Measurements from ENCODE around the gene TRPM1. TPM values are rescaled to one million over a fixed set of nuclear protein-coding genes. Genes with fewer than 3 reads are reported as not detected.

Gene TRPM1
- total and polyA plus RNA-seq, 7 experiments from 2014 or later, result not detected

- peaks cover 0 to 1% (median 0%) of the 10 kb centered on the region in 11 donors for H3K9me3 Mint-ChIP-seq
- DNase-seq (no peak), ATAC-seq (no peak)
- no peaks in the 10 kb centered on the region for H3K9me3 ChIP-seq (ENCODE audit: control insufficient read depth in 2 of 3, low read length in 3 of 3)
- H3K27me3 ChIP-seq (ENCODE audit: control insufficient read depth in 2 of 2, insufficient read depth in 2 of 2, low read length in 2 of 2), result no peaks in the 10 kb centered on the region
- H3K4me3 Mint-ChIP-seq, result no peak overlapping the region
- H3K27ac ChIP-seq (ENCODE audit: low read depth, low read length), result no peak overlapping the region
- no peaks in the 10 kb centered on the region for H3K36me3 Mint-ChIP-seq
- H3K27ac Mint-ChIP-seq, result no peak overlapping the region
- H3K4me1 Mint-ChIP-seq, result peaks cover 0 to 4% (median 0%) of the 10 kb centered on the region in 7 donors
- H3K4me1 ChIP-seq (ENCODE audit: control insufficient read depth in 2 of 2, insufficient read depth in 2 of 2, low read length in 2 of 2), result no peaks in the 10 kb centered on the region
- peaks cover 0 to 3% (median 0%) of the 10 kb centered on the region in 5 donors for H3K27me3 Mint-ChIP-seq
- no peak overlapping the region for H3K4me3 ChIP-seq (ENCODE audit: low read length)
- no peaks in the 10 kb centered on the region for H3K36me3 ChIP-seq (ENCODE audit: control insufficient read depth in 2 of 3, insufficient read depth in 3 of 3, low read length in 3 of 3)
- intact Hi-C loops (cut with micrococcal nuclease), result no loop called here
- ChIA-PET POLR2A (no interaction called here), CTCF (no interaction called here)
These were observed 45.9 kb upstream of the TRPM1 start for GRCh38 chr15:31147456-31147855.

- no peaks in the 10 kb centered on the region for H3K27me3 ChIP-seq (ENCODE audit: control insufficient read depth in 2 of 2, insufficient read depth in 2 of 2, low read length in 2 of 2)
- H3K36me3 ChIP-seq (ENCODE audit: control insufficient read depth in 2 of 3, insufficient read depth in 3 of 3, low read length in 3 of 3), result no peaks in the 10 kb centered on the region
- H3K4me3 ChIP-seq (ENCODE audit: low read length), result no peak overlapping the region
- Mint-ChIP-seq H3K4me3 (no peak overlapping the region), H3K36me3 (no peaks in the 10 kb centered on the region), H3K27me3 (no peaks in the 10 kb centered on the region), H3K9me3 (peaks cover 0 to 1% (median 0%) of the 10 kb centered on the region in 11 donors), H3K27ac (no peak overlapping the region), H3K4me1 (peaks cover 0 to 4% (median 0%) of the 10 kb centered on the region in 7 donors)
- H3K9me3 ChIP-seq (ENCODE audit: control insufficient read depth in 2 of 3, low read length in 3 of 3), result no peaks in the 10 kb centered on the region
- intact Hi-C loops (cut with micrococcal nuclease), result no loop called here
- no peak overlapping the region for H3K27ac ChIP-seq (ENCODE audit: low read depth, low read length)
- ChIA-PET POLR2A (no interaction called here), CTCF (no interaction called here)
- ATAC-seq, result no peak
- no peaks in the 10 kb centered on the region for H3K4me1 ChIP-seq (ENCODE audit: control insufficient read depth in 2 of 2, insufficient read depth in 2 of 2, low read length in 2 of 2)
- no peak for DNase-seq
These were observed 43.9 kb upstream of the TRPM1 start for GRCh38 chr15:31145271-31145911.

DNA sequence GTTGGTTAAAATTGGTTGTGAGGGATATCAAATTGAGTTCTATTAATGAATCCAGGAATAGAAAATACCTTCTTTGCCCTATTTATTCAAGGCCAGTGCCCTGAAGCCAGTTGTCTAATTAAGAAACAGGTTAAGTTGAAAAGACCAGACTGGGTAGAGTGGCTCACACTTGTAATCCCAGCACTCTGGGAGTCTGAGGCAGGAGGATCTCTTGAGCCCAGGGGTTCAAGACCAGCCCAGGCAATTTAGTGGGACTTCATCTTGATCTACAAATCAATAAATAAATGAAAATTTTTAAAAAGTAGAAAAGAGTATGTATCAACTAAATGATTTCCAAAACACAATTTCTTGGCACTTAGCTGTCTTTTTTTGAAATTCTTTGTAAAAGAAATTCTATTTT is 40.3 kb upstream of the TRPM1 start:
- H3K9me3 ChIP-seq (ENCODE audit: control insufficient read depth in 2 of 3, low read length in 3 of 3), result no peaks in the 10 kb centered on the region
- no peaks in the 10 kb centered on the region for H3K27me3 ChIP-seq (ENCODE audit: control insufficient read depth in 2 of 2, insufficient read depth in 2 of 2, low read length in 2 of 2)
- Mint-ChIP-seq H3K36me3 (no peaks in the 10 kb centered on the region), H3K4me3 (no peak overlapping the region), H3K4me1 (peaks cover 0 to 1% (median 0%) of the 10 kb centered on the region in 7 donors), H3K27ac (no peak overlapping the region), H3K9me3 (peaks cover 0 to 1% (median 0%) of the 10 kb centered on the region in 11 donors), H3K27me3 (peaks cover 0 to 4% (median 0%) of the 10 kb centered on the region in 5 donors)
- no peak for DNase-seq
- H3K36me3 ChIP-seq (ENCODE audit: control insufficient read depth in 2 of 3, insufficient read depth in 3 of 3, low read length in 3 of 3), result no peaks in the 10 kb centered on the region
- H3K4me3 ChIP-seq (ENCODE audit: low read length), result no peak overlapping the region
- POLR2A ChIA-PET, result no interaction called here
- CTCF ChIA-PET, result no interaction called here
- H3K27ac ChIP-seq (ENCODE audit: low read depth, low read length), result no peak overlapping the region
- ATAC-seq, result no peak
- intact Hi-C loops (cut with micrococcal nuclease), result no loop called here
- H3K4me1 ChIP-seq (ENCODE audit: control insufficient read depth in 2 of 2, insufficient read depth in 2 of 2, low read length in 2 of 2), result no peaks in the 10 kb centered on the region

- Mint-ChIP-seq H3K27ac (no peak overlapping the region), H3K9me3 (no peaks in the 10 kb centered on the region), H3K36me3 (peaks cover 0 to 3% (median 0%) of the 10 kb centered on the region in 5 donors), H3K27me3 (peaks cover 0 to 14% (median 0%) of the 10 kb centered on the region in 5 donors), H3K4me1 (peaks cover 0 to 6% (median 0%) of the 10 kb centered on the region in 7 donors), H3K4me3 (no peak overlapping the region)
- intact Hi-C loops (cut with micrococcal nuclease), result no loop called here
- no peak overlapping the region for H3K27ac ChIP-seq (ENCODE audit: low read depth, low read length)
- no peaks in the 10 kb centered on the region for H3K9me3 ChIP-seq (ENCODE audit: control insufficient read depth in 2 of 3, low read length in 3 of 3)
- no peaks in the 10 kb centered on the region for H3K4me1 ChIP-seq (ENCODE audit: control insufficient read depth in 2 of 2, insufficient read depth in 2 of 2, low read length in 2 of 2)
- H3K27me3 ChIP-seq (ENCODE audit: control insufficient read depth in 2 of 2, insufficient read depth in 2 of 2, low read length in 2 of 2), result no peaks in the 10 kb centered on the region
- H3K36me3 ChIP-seq (ENCODE audit: control insufficient read depth in 2 of 3, insufficient read depth in 3 of 3, low read length in 3 of 3), result no peaks in the 10 kb centered on the region
- no peak overlapping the region for H3K4me3 ChIP-seq (ENCODE audit: low read length)
- POLR2A ChIA-PET, result no interaction called here
- CTCF ChIA-PET, result no interaction called here
- no peak for ATAC-seq
- DNase-seq, result no peak
These were observed 35.2 kb upstream of the TRPM1 start for GRCh38 chr15:31136607-31137328.

DNA sequence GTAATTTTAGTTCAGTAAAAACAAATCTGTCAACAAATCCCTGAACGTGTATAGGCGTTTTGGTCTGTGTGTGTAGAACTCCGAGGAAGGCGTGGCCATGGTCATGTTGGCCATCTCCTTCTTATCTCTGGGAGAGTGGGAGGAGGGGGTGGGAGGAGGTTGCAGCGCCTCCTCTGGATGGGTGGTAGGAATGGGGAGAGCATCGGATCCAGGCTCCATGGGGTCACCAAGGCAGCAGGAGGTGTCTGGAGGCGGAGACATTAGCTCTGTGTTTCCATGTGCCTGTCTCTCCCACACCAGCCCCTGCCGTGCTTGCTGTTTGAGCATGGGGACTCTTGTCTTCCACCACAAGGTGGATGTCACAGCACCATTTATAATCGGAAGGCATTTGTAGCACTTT is 34.5 kb upstream of the TRPM1 start:
- POLR2A ChIA-PET, result no interaction called here
- Histone ChIP-seq H3K27me3 (ENCODE audit: control insufficient read depth in 2 of 2, insufficient read depth in 2 of 2, low read length in 2 of 2) (no peaks in the 10 kb centered on the region), H3K4me1 (ENCODE audit: control insufficient read depth in 2 of 2, insufficient read depth in 2 of 2, low read length in 2 of 2) (no peaks in the 10 kb centered on the region), H3K36me3 (ENCODE audit: control insufficient read depth in 2 of 3, insufficient read depth in 3 of 3, low read length in 3 of 3) (no peaks in the 10 kb centered on the region), H3K9me3 (ENCODE audit: control insufficient read depth in 2 of 3, low read length in 3 of 3) (no peaks in the 10 kb centered on the region), H3K27ac (ENCODE audit: low read depth, low read length) (no peak overlapping the region), H3K4me3 (ENCODE audit: low read length) (no peak overlapping the region)
- Mint-ChIP-seq H3K27me3 (peaks cover 0 to 14% (median 0%) of the 10 kb centered on the region in 5 donors), H3K9me3 (no peaks in the 10 kb centered on the region), H3K27ac (no peak overlapping the region), H3K36me3 (peaks cover 0 to 3% (median 0%) of the 10 kb centered on the region in 5 donors), H3K4me1 (peaks cover 0 to 10% (median 0%) of the 10 kb centered on the region in 7 donors), H3K4me3 (no peak overlapping the region)
- CTCF ChIA-PET, result no interaction called here
- intact Hi-C loops (cut with micrococcal nuclease), result no loop called here
- ATAC-seq (no peak), DNase-seq (no peak)

DNA sequence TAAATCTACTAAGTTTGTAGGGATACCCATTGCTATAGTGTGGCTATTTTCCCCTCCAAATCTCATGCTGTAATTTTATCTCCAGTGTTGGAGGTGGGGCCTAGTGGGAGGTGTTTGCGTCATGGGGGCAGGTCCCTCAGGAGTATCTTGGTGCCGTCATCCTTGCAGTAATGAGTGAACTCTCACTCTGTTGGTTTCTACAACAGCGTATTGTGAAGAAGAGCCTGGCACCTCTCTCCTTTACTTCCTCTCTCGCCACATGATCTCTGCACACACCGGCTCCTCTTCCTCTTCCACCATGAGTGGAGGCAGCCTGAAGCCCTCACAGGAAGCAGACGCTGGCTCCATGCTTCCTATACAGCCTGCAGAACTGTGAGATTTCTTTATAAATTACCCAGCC is 34.0 kb upstream of the TRPM1 start:
- no peaks in the 10 kb centered on the region for H3K9me3 ChIP-seq (ENCODE audit: control insufficient read depth in 2 of 3, low read length in 3 of 3)
- no peaks in the 10 kb centered on the region for H3K27me3 ChIP-seq (ENCODE audit: control insufficient read depth in 2 of 2, insufficient read depth in 2 of 2, low read length in 2 of 2)
- intact Hi-C loops (cut with micrococcal nuclease), result no loop called here
- peaks cover 0 to 14% (median 0%) of the 10 kb centered on the region in 5 donors for H3K27me3 Mint-ChIP-seq
- H3K36me3 ChIP-seq (ENCODE audit: control insufficient read depth in 2 of 3, insufficient read depth in 3 of 3, low read length in 3 of 3), result no peaks in the 10 kb centered on the region
- CTCF ChIA-PET, result no interaction called here
- H3K4me3 ChIP-seq (ENCODE audit: low read length), result no peak overlapping the region
- H3K27ac ChIP-seq (ENCODE audit: low read depth, low read length), result no peak overlapping the region
- H3K9me3 Mint-ChIP-seq, result no peaks in the 10 kb centered on the region
- no peaks in the 10 kb centered on the region for H3K4me1 ChIP-seq (ENCODE audit: control insufficient read depth in 2 of 2, insufficient read depth in 2 of 2, low read length in 2 of 2)
- POLR2A ChIA-PET, result no interaction called here
- no peak overlapping the region for H3K4me3 Mint-ChIP-seq
- no peak for DNase-seq
- H3K27ac Mint-ChIP-seq, result no peak overlapping the region
- peaks cover 0 to 3% (median 0%) of the 10 kb centered on the region in 5 donors for H3K36me3 Mint-ChIP-seq
- H3K4me1 Mint-ChIP-seq, result peaks cover 0 to 10% (median 0%) of the 10 kb centered on the region in 7 donors
- no peak for ATAC-seq

- ATAC-seq, result no peak
- POLR2A ChIA-PET, result no interaction called here
- Histone ChIP-seq H3K36me3 (ENCODE audit: control insufficient read depth in 2 of 3, insufficient read depth in 3 of 3, low read length in 3 of 3) (no peaks in the 10 kb centered on the region), H3K4me1 (ENCODE audit: control insufficient read depth in 2 of 2, insufficient read depth in 2 of 2, low read length in 2 of 2) (no peaks in the 10 kb centered on the region), H3K27ac (ENCODE audit: low read depth, low read length) (no peak overlapping the region), H3K27me3 (ENCODE audit: control insufficient read depth in 2 of 2, insufficient read depth in 2 of 2, low read length in 2 of 2) (no peaks in the 10 kb centered on the region), H3K9me3 (ENCODE audit: control insufficient read depth in 2 of 3, low read length in 3 of 3) (no peaks in the 10 kb centered on the region), H3K4me3 (ENCODE audit: low read length) (no peak overlapping the region)
- CTCF ChIA-PET, result no interaction called here
- no peak for DNase-seq
- intact Hi-C loops (cut with micrococcal nuclease), result no loop called here
- Mint-ChIP-seq H3K9me3 (no peaks in the 10 kb centered on the region), H3K36me3 (peaks cover 0 to 3% (median 0%) of the 10 kb centered on the region in 5 donors), H3K27ac (no peak overlapping the region), H3K4me1 (peaks cover 0 to 10% (median 0%) of the 10 kb centered on the region in 7 donors), H3K27me3 (peaks cover 0 to 14% (median 0%) of the 10 kb centered on the region in 5 donors), H3K4me3 (no peak overlapping the region)
These were observed 32.4 kb upstream of the TRPM1 start for GRCh38 chr15:31133890-31134289.
